Right cardiac atrium (tissue), 5 donors: ENCODE data around the gene CMC4. TPM values are rescaled to one million over a fixed set of nuclear protein-coding genes. Genes with fewer than 3 reads are reported as not detected.
A peak's percentile ranks its signal among the peaks of the same experiment; 100 is the strongest.

Source experiments
- ATAC-seq, 2 donors: fragments of 200-7000 bp; cut with Tn5 transposase; one replicate each; pipeline versions ENCODE4 v1.8.0 to v1.9.1; 2020; ENCODE audit warnings: moderate library complexity in 2 of 2, mild to moderate bottlenecking in 1 of 2
- DNase-seq, 3 donors: peaks; one replicate each; pipeline ENCODE4 v3.0.0-alpha.2; 2020
- H3K27ac ChIP-seq: one replicate; pipeline ENCODE4 v1.5.1; 2013; ENCODE audit warnings: mild to moderate bottlenecking, low read length, control low read depth, moderate library complexity
- H3K27me3 ChIP-seq: one replicate; pipeline ENCODE4 v1.6.1; 2013; ENCODE audit not compliant: control insufficient read depth, insufficient read depth
- H3K4me1 ChIP-seq: one replicate; pipeline ENCODE4 v1.6.1; 2013; ENCODE audit warnings: low read length; ENCODE audit not compliant: control insufficient read depth, insufficient read depth
- H3K4me3 ChIP-seq: one replicate; pipeline ENCODE4 v1.5.1; 2013; ENCODE audit warnings: low read length, control low read depth
- H3K9me3 ChIP-seq: one replicate; pipeline ENCODE4 v1.6.1; 2013; ENCODE audit warnings: low read length; ENCODE audit not compliant: control insufficient read depth
- WGBS: extraction: QIAGEN DNeasy Blood & Tissue Kit; methylation state at CpG from one replicate; pipeline ENCODE4 v1.1.7; 2013; 5-methylcytosine and 5-hydroxymethylcytosine counted together
- intact Hi-C, 4 donors: fragments of 100-400 bp; cut with DNase I; formaldehyde crosslinking; loops; one replicate each; pipeline versions ENCODE4 v1.11.0 to v1.14.0; 2022 to 2023
- polyA plus RNA-seq: library from polyadenylated mRNA; stranded (reverse); fragments of 200-250 nt; gene quantifications from one replicate; pipeline ENCODE4 v1.2.3, GENCODE V29; 2013
- total RNA-seq, 4 donors: library from RNA; stranded (reverse); fragmentation: NEBNext Ultra II Directional; extraction: Animal tissue kit (Norgen Biotek cat#: 25700); gene quantifications; one replicate each; pipeline ENCODE4 v1.2.1, GENCODE V29; 2021
- donor health status: healthy with polysubstance abuse.
- donor health status: DM: no; HTN: yes; CAD: no.
- donor health status: DM: no; HTN: no; CAD: no.
- donor health status: DM: no; HTN: yes; CAD: no; lungs with severe emphysema.
- donor health status: DM: yes; HTN: yes; CAD: no.

Gene CMC4
- total and polyA plus RNA-seq, 5 donors: 18.8 to 56.3 (median 22.2) TPM

- Histone ChIP-seq H3K4me1 (no peaks in the 10 kb centered on the region), H3K27ac (peak overlapping the region; percentile 19), H3K9me3 (no peaks in the 10 kb centered on the region), H3K4me3 (peak overlapping the region; percentile 80), H3K27me3 (no peaks in the 10 kb centered on the region)
- ATAC-seq (no peak), DNase-seq (peak in 2 of 3 donors; percentile 58 to 64)
- 1% methylated on average over 25 of the region's 25 CpGs for WGBS
- intact Hi-C loops: no loop called here
Observed at GRCh38 chrX:155071694-155072280, 851 bp upstream of the CMC4 start.

GRCh38 chrX:155070663-155070974 lies 317 bp downstream of the CMC4 start:
- H3K27me3 ChIP-seq: no peaks in the 10 kb centered on the region
- no peaks in the 10 kb centered on the region for H3K9me3 ChIP-seq
- no peaks in the 10 kb centered on the region for H3K4me1 ChIP-seq
- H3K27ac ChIP-seq: peak overlapping the region; percentile 98
- peak; percentile 31 to 36 for ATAC-seq
- peak overlapping the region; percentile 80 for H3K4me3 ChIP-seq
- 0% methylated on average over 16 of the region's 16 CpGs for WGBS
- no peak for DNase-seq
- intact Hi-C loops: no loop called here

- ATAC-seq: no peak
- no peaks in the 10 kb centered on the region for H3K9me3 ChIP-seq
- peak overlapping the region; percentile 80 for H3K4me3 ChIP-seq
- peak overlapping the region; percentile 19 for H3K27ac ChIP-seq
- H3K4me1 ChIP-seq: no peaks in the 10 kb centered on the region
- no peaks in the 10 kb centered on the region for H3K27me3 ChIP-seq
- 9% methylated on average over 12 of the region's 12 CpGs for WGBS
- DNase-seq: no peak
- intact Hi-C loops: no loop called here
Observed at GRCh38 chrX:155070038-155070437, 898 bp downstream of the CMC4 start.

- Histone ChIP-seq H3K27ac (no peak overlapping the region), H3K4me3 (peak overlapping the region; percentile 80), H3K9me3 (no peaks in the 10 kb centered on the region), H3K4me1 (no peaks in the 10 kb centered on the region), H3K27me3 (no peaks in the 10 kb centered on the region)
- intact Hi-C loops: loop anchor here in 1 of 4 donors (10.0 kb wide), 1 partner anchor 85 kb away; no protein-coding TSS in a partner anchor
- WGBS: 97% methylated on average over 1 of the region's 1 CpG
- ATAC-seq: no peak
- DNase-seq: no peak
Observed at GRCh38 chrX:155069414-155069813, 1.5 kb downstream of the CMC4 start.

- DNase-seq (no peak), ATAC-seq (no peak)
- Histone ChIP-seq H3K9me3 (no peaks in the 10 kb centered on the region), H3K27me3 (no peaks in the 10 kb centered on the region), H3K27ac (peak overlapping the region; percentile 71), H3K4me3 (no peak overlapping the region), H3K4me1 (no peaks in the 10 kb centered on the region)
- WGBS: 44% methylated on average over 1 of the region's 1 CpG
- intact Hi-C loops: loop anchor here in 1 of 4 donors (10.0 kb wide), 1 partner anchor 83 kb away; no protein-coding TSS in a partner anchor
Observed at GRCh38 chrX:155068165-155068564, 2.8 kb downstream of the CMC4 start.

- no peaks in the 10 kb centered on the region for H3K4me1 ChIP-seq
- intact Hi-C loops: loop anchor here in 1 of 4 donors (10.0 kb wide), 1 partner anchor 80 kb away; no protein-coding TSS in a partner anchor
- 93% methylated on average over 8 of the region's 8 CpGs for WGBS
- no peaks in the 10 kb centered on the region for H3K27me3 ChIP-seq
- no peak overlapping the region for H3K27ac ChIP-seq
- ATAC-seq (no peak), DNase-seq (no peak)
- no peak overlapping the region for H3K4me3 ChIP-seq
- no peaks in the 10 kb centered on the region for H3K9me3 ChIP-seq
Observed at GRCh38 chrX:155065035-155065734, 5.8 kb downstream of the CMC4 start.

GRCh38 chrX:155061760-155062159 lies 9.2 kb downstream of the CMC4 start:
- no peaks in the 10 kb centered on the region for H3K27me3 ChIP-seq
- DNase-seq (no peak), ATAC-seq (no peak)
- intact Hi-C loops: loop anchor here in 1 of 4 donors (10.0 kb wide), 1 partner anchor 77 kb away; no protein-coding TSS in a partner anchor
- WGBS: 47% methylated on average over 4 of the region's 4 CpGs
- peaks cover 2% of the 10 kb centered on the region for H3K4me1 ChIP-seq
- H3K27ac ChIP-seq: no peak overlapping the region
- H3K4me3 ChIP-seq: no peak overlapping the region
- no peaks in the 10 kb centered on the region for H3K9me3 ChIP-seq

- Histone ChIP-seq H3K9me3 (no peaks in the 10 kb centered on the region), H3K27ac (peak overlapping the region; percentile 5), H3K4me1 (peaks cover 2% of the 10 kb centered on the region), H3K4me3 (no peak overlapping the region), H3K27me3 (no peaks in the 10 kb centered on the region)
- DNase-seq (peak; percentile 55 to 84 (median 82)), ATAC-seq (peak; percentile 86 to 91)
- whole genome bisulfite sequencing: 13% methylated on average over 25 of the region's 25 CpGs
- intact Hi-C loops: loop anchor here in 3 of 4 donors (5.0 to 10.0 kb wide), 3 partner anchors 70 to 75 kb away; no protein-coding TSS in a partner anchor
Observed at GRCh38 chrX:155056877-155057792, 13.8 kb downstream of the CMC4 start.

GRCh38 chrX:155056471-155056870 lies 14.5 kb downstream of the CMC4 start:
- H3K9me3 ChIP-seq: no peaks in the 10 kb centered on the region
- 91% methylated on average over 1 of the region's 1 CpG for WGBS
- H3K27ac ChIP-seq: no peak overlapping the region
- H3K4me3 ChIP-seq: no peak overlapping the region
- ATAC-seq (no peak), DNase-seq (no peak)
- intact Hi-C loops: loop anchor here in 3 of 4 donors (5.0 to 10.0 kb wide), 3 partner anchors 69 to 74 kb away; no protein-coding TSS in a partner anchor
- H3K4me1 ChIP-seq: peaks cover 2% of the 10 kb centered on the region
- no peaks in the 10 kb centered on the region for H3K27me3 ChIP-seq

- no peak overlapping the region for H3K27ac ChIP-seq
- ATAC-seq (no peak), DNase-seq (no peak)
- H3K4me1 ChIP-seq: peaks cover 2% of the 10 kb centered on the region
- 93% methylated on average over 3 of the region's 3 CpGs for WGBS
- H3K27me3 ChIP-seq: no peaks in the 10 kb centered on the region
- no peaks in the 10 kb centered on the region for H3K9me3 ChIP-seq
- H3K4me3 ChIP-seq: no peak overlapping the region
- intact Hi-C loops: loop anchor here in 3 of 4 donors (5.0 to 10.0 kb wide), 3 partner anchors 68 to 73 kb away; no protein-coding TSS in a partner anchor
Observed at GRCh38 chrX:155055494-155055893, 15.4 kb downstream of the CMC4 start.
